CD14-positive monocyte (primary cell): Measurements from ENCODE around the gene CALHM1. TPM values are rescaled to one million over a fixed set of nuclear protein-coding genes. Genes with fewer than 3 reads are reported as not detected.

Experiments used
- DNase-seq, 3 donors: peaks; one replicate each; pipeline ENCODE4 v3.0.0-alpha.2; 2011 to 2022
- H2AFZ ChIP-seq: 2 replicates; pipeline ENCODE4 v1.6.0; 2012; ENCODE audit warnings: mild to moderate bottlenecking, low read depth, low read length, inconsistent platforms; ENCODE audit not compliant: insufficient read depth, poor library complexity, severe bottlenecking
- H3K27ac ChIP-seq, 2 donors: 1 replicate in 1 of 2; 2 replicates in 1 of 2; pipeline ENCODE4 v1.5.1; 2012 to 2013; ENCODE audit warnings: low read length in 2 of 2, control low read depth in 1 of 2, inconsistent platforms in 1 of 2, low read depth in 1 of 2, mild to moderate bottlenecking in 1 of 2
- H3K27me3 ChIP-seq, 2 donors: one replicate each; pipeline versions ENCODE4 v1.6.0 to v1.6.1; 2011 to 2013; ENCODE audit warnings: low read length in 2 of 2; ENCODE audit not compliant: control insufficient read depth in 2 of 2, insufficient read depth in 2 of 2
- H3K36me3 ChIP-seq, 2 donors: replicated peaks in 1 of 2; 1 replicate in 1 of 2; 2 replicates in 1 of 2; pipeline versions ENCODE4 v1.5.1 to v1.6.1; 2012 to 2013; ENCODE audit warnings: low read length in 2 of 2, control low read depth in 1 of 2, inconsistent platforms in 1 of 2, mild to moderate bottlenecking in 1 of 2; ENCODE audit not compliant: insufficient read depth in 2 of 2, control insufficient read depth in 1 of 2
- H3K4me1 ChIP-seq, 2 donors: 1 replicate in 1 of 2; 2 replicates in 1 of 2; pipeline versions ENCODE4 v1.5.1 to v1.6.1; 2012 to 2013; ENCODE audit warnings: low read length in 2 of 2, control low read depth in 1 of 2, inconsistent platforms in 1 of 2, mild to moderate bottlenecking in 1 of 2, moderate library complexity in 1 of 2; ENCODE audit not compliant: insufficient read depth in 2 of 2, control insufficient read depth in 1 of 2
- H3K4me2 ChIP-seq: replicated peaks from 2 replicates; pipeline ENCODE3; 2012; ENCODE audit warnings: low read length, moderate library complexity, mild to moderate bottlenecking; ENCODE audit not compliant: poor library complexity, severe bottlenecking; ENCODE audit errors: extremely low read depth
- H3K4me3 ChIP-seq, 3 experiments: fragments of 200-600 bp in 1 of 3; sonication (generic) in 1 of 3; replicated peaks in 1 of 3; 1 replicate in 2 of 3; 2 replicates in 1 of 3; pipeline ENCODE4 v1.5.1; 2011 to 2013; ENCODE audit warnings: low read length in 3 of 3, mild to moderate bottlenecking in 3 of 3, control low read depth in 2 of 3, low read depth in 2 of 3, inconsistent platforms in 1 of 3, moderate library complexity in 1 of 3
- H3K79me2 ChIP-seq: 2 replicates; pipeline ENCODE4 v1.6.0; 2012; ENCODE audit warnings: mild to moderate bottlenecking, control low read depth, inconsistent platforms, low read length, moderate library complexity; ENCODE audit not compliant: insufficient read depth
- H3K9ac ChIP-seq: 2 replicates; pipeline ENCODE4 v1.6.0; 2017; ENCODE audit warnings: low read length, mild to moderate bottlenecking; ENCODE audit not compliant: insufficient read depth, poor library complexity, severe bottlenecking
- H3K9me3 ChIP-seq, 2 donors: replicated peaks in 1 of 2; 1 replicate in 1 of 2; 2 replicates in 1 of 2; pipeline versions ENCODE4 v1.5.1 to v1.6.1; 2012 to 2013; ENCODE audit warnings: low read length in 2 of 2, control low read depth in 1 of 2; ENCODE audit not compliant: control insufficient read depth in 1 of 2, insufficient read depth in 1 of 2
- H4K20me1 ChIP-seq: 2 replicates; pipeline ENCODE4 v1.6.0; 2012; ENCODE audit warnings: mild to moderate bottlenecking, low read length, control low read depth, moderate library complexity; ENCODE audit not compliant: insufficient read depth
- H3K27ac Mint-ChIP-seq, 7 donors: one replicate each; pipeline ENCODE4 v1.8.0; 2020; ENCODE audit warnings: mild to moderate bottlenecking in 7 of 7, mixed read lengths in 7 of 7, moderate library complexity in 6 of 7, inconsistent platforms in 2 of 7
- H3K27me3 Mint-ChIP-seq, 3 donors: one replicate each; pipeline ENCODE4 v1.8.0; 2021 to 2022; ENCODE audit warnings: low read depth in 3 of 3, mild to moderate bottlenecking in 3 of 3, mixed read lengths in 3 of 3, moderate library complexity in 3 of 3, inconsistent platforms in 1 of 3
- H3K36me3 Mint-ChIP-seq, 2 donors: one replicate each; pipeline ENCODE4 v1.8.0; 2020; ENCODE audit warnings: mixed read lengths in 2 of 2, inconsistent platforms in 1 of 2, mild to moderate bottlenecking in 1 of 2
- H3K4me1 Mint-ChIP-seq: one replicate; pipeline ENCODE4 v1.8.0; 2020; ENCODE audit warnings: mild to moderate bottlenecking, mixed read lengths
- H3K4me3 Mint-ChIP-seq, 2 donors: one replicate each; pipeline ENCODE4 v1.8.0; 2020; ENCODE audit warnings: mild to moderate bottlenecking in 2 of 2, mixed read lengths in 2 of 2, moderate library complexity in 1 of 2
- H3K9me3 Mint-ChIP-seq, 7 donors: one replicate each; pipeline ENCODE4 v1.8.0; 2020 to 2022; ENCODE audit warnings: mixed read lengths in 7 of 7, mild to moderate bottlenecking in 6 of 7, moderate library complexity in 6 of 7, inconsistent platforms in 2 of 7
- CTCF ChIP-seq: fragments of 200-600 bp; IDR thresholded peaks from one replicate; pipeline ENCODE4 v1.8.0; 2022; ENCODE audit warnings: antibody characterized with exemption, mild to moderate bottlenecking
- WGBS: methylation state at CpG from one replicate; pipeline ENCODE4 v1.1.5; 2013; ENCODE audit warnings: missing lambda C conversion rate; ENCODE audit not compliant: insufficient coverage; 5-methylcytosine and 5-hydroxymethylcytosine counted together
- intact Hi-C, 2 donors: fragments of 100-400 bp; cut with micrococcal nuclease; formaldehyde crosslinking; loops; one replicate each; pipeline versions ENCODE4 v1.15.0 to v1.15.1; 2023
- polyA plus RNA-seq, 3 donors: library from polyadenylated mRNA; depleted of rRNA in 1 of 3; unstranded in 2 of 3; stranded (reverse) in 1 of 3; fragments of 300-500 nt in 2 of 3; fragments of >200 nt in 1 of 3; fragmentation: Illumina TruSeq in 2 of 3; gene quantifications; 1 replicate in 2 of 3; 2 replicates in 1 of 3; pipeline ENCODE4 v1.2.3, GENCODE V29; 2012 to 2021

Gene CALHM1
- polyA plus RNA-seq, 3 donors = not detected

GRCh38 chr10:103456074-103456660 lies 2.5 kb downstream of the CALHM1 start:
- 96% methylated on average over 9 of the region's 9 CpGs for WGBS
- Mint-ChIP-seq H3K4me1 (peaks cover 33% of the 10 kb centered on the region), H3K4me3 (no peak overlapping the region), H3K36me3 (no peaks in the 10 kb centered on the region), H3K27ac (no peak overlapping the region), H3K27me3 (peaks cover 0 to 6% (median 4%) of the 10 kb centered on the region in 3 donors), H3K9me3 (no peaks in the 10 kb centered on the region)
- no peaks in the 10 kb centered on the region for H4K20me1 ChIP-seq
- no peak overlapping the region for H3K4me3 ChIP-seq
- H3K4me1 ChIP-seq = peaks cover 25 to 40% of the 10 kb centered on the region in 2 donors
- no peaks in the 10 kb centered on the region for H3K36me3 ChIP-seq
- no peak overlapping the region for H3K27ac ChIP-seq
- no peak overlapping the region for H2AFZ ChIP-seq
- H3K79me2 ChIP-seq = peaks cover 10% of the 10 kb centered on the region
- intact Hi-C loops = no loop called here
- DNase-seq = no peak
- H3K27me3 ChIP-seq = no peaks in the 10 kb centered on the region
- no peak overlapping the region for H3K9ac ChIP-seq
- no peak overlapping the region for H3K4me2 ChIP-seq
- no peaks in the 10 kb centered on the region for H3K9me3 ChIP-seq
- no peak for TF ChIP-seq CTCF

DNA sequence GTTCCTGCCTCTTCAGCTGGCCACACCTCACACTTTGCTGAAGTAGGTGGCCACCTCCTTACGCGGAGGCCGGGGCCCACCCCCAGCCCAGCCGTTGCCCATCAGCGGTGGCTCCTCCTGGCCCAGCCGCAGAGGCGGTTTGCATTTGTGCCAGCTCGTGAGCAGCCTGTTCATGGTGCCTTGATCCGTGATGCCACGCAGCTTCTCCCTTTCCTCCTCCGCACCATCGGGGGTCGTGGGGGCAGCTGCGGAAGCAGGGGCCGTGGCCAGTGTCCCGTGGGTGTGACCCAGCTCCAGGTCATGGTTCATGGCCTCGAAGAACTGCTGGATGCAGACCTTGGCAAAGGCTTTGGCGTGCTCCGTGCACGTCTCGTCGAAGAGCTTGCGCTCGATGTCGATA lies 3.5 kb downstream of the CALHM1 start:
- Mint-ChIP-seq H3K4me3 (no peak overlapping the region), H3K9me3 (no peaks in the 10 kb centered on the region), H3K27ac (peak overlapping the region in 3 of 7 donors; percentile 41 to 75 (median 66)), H3K27me3 (peaks cover 0 to 7% (median 7%) of the 10 kb centered on the region in 3 donors), H3K36me3 (peaks cover 5 to 8% of the 10 kb centered on the region in 2 donors), H3K4me1 (peaks cover 42% of the 10 kb centered on the region)
- H3K36me3 ChIP-seq = peaks cover 1 to 6% of the 10 kb centered on the region in 2 donors
- no peak overlapping the region for H3K4me3 ChIP-seq
- 94% methylated on average over 25 of the region's 25 CpGs for WGBS
- H3K4me2 ChIP-seq = no peak overlapping the region
- H3K27ac ChIP-seq = no peak overlapping the region
- no peak overlapping the region for H3K9ac ChIP-seq
- no peak for DNase-seq
- peaks cover 20% of the 10 kb centered on the region for H3K79me2 ChIP-seq
- no peak overlapping the region for H2AFZ ChIP-seq
- H4K20me1 ChIP-seq = peaks cover 6% of the 10 kb centered on the region
- peaks cover 34 to 49% of the 10 kb centered on the region in 2 donors for H3K4me1 ChIP-seq
- no peaks in the 10 kb centered on the region for H3K9me3 ChIP-seq
- H3K27me3 ChIP-seq = no peaks in the 10 kb centered on the region
- no peak for TF ChIP-seq CTCF
- intact Hi-C loops = no loop called here
